Measurements from ENCODE around the gene ADAM22. TPM values are rescaled to one million over a fixed set of nuclear protein-coding genes. Genes with fewer than 3 reads are reported as not detected.

ADAM22 gene
- total and polyA plus RNA-seq, 12 donors, result 2.3 to 35.0 (median 17.0) TPM

DNA sequence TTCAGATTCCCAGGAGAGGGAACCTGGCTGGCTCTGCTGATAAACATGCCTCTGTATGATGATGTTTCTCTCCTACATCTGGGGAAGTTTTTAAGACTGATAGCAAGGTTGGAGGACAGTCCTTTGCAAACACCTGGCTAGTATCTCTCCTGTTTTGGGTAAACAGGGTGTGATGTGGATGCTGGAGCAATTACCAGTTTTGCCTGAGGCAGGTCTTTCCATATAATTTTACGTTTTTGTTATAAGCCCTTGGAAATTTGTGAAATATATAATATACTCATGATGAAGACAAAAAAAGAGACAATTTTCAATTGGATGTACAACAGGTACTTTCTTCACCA, 138.6 kb downstream of the ADAM22 start:
- H3K4me1 ChIP-seq (replicated peaks in 1 of 2), result no peaks in the 10 kb centered on the region
- DNase-seq, result no peak
- no peaks in the 10 kb centered on the region for H3K36me3 ChIP-seq (replicated peaks in 1 of 2)
- no peaks in the 10 kb centered on the region for H3K9me3 ChIP-seq (replicated peaks in 1 of 3)
- no peaks in the 10 kb centered on the region for H3K27me3 ChIP-seq
- intact Hi-C loops (cut with DNase I), result no loop called here
- H3K27ac ChIP-seq, result no peak overlapping the region
- H3K4me3 ChIP-seq, result no peak overlapping the region
- 67 to 86% (median 78%) methylated on average over 1 of the region's 1 CpG for WGBS, 4 donors
- TF ChIP-seq, protein P1, sequence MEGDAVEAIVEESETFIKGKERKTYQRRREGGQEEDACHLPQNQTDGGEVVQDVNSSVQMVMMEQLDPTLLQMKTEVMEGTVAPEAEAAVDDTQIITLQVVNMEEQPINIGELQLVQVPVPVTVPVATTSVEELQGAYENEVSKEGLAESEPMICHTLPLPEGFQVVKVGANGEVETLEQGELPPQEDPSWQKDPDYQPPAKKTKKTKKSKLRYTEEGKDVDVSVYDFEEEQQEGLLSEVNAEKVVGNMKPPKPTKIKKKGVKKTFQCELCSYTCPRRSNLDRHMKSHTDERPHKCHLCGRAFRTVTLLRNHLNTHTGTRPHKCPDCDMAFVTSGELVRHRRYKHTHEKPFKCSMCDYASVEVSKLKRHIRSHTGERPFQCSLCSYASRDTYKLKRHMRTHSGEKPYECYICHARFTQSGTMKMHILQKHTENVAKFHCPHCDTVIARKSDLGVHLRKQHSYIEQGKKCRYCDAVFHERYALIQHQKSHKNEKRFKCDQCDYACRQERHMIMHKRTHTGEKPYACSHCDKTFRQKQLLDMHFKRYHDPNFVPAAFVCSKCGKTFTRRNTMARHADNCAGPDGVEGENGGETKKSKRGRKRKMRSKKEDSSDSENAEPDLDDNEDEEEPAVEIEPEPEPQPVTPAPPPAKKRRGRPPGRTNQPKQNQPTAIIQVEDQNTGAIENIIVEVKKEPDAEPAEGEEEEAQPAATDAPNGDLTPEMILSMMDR (IDR thresholded peaks at IDR 0.05), result no peak
- no peak for TF ChIP-seq POLR2A (IDR thresholded peaks at IDR 0.05)

- Histone ChIP-seq H3K9me3 (replicated peaks in 1 of 3) (no peaks in the 10 kb centered on the region), H3K4me3 (no peak overlapping the region), H3K4me1 (replicated peaks in 1 of 2) (no peaks in the 10 kb centered on the region), H3K27me3 (no peaks in the 10 kb centered on the region), H3K36me3 (replicated peaks in 1 of 2) (no peaks in the 10 kb centered on the region), H3K27ac (no peak overlapping the region)
- DNase-seq, result no peak
- 83 to 100% (median 90%) methylated on average over 1 of the region's 1 CpG for WGBS, 4 donors
- intact Hi-C loops (cut with DNase I), result no loop called here
- TF ChIP-seq POLR2A (IDR thresholded peaks at IDR 0.05), result no peak
- TF ChIP-seq, protein P1 (IDR thresholded peaks at IDR 0.05), result no peak
Observed at GRCh38 chr7:88073626-88074025, 139.6 kb downstream of the ADAM22 start.

DNA sequence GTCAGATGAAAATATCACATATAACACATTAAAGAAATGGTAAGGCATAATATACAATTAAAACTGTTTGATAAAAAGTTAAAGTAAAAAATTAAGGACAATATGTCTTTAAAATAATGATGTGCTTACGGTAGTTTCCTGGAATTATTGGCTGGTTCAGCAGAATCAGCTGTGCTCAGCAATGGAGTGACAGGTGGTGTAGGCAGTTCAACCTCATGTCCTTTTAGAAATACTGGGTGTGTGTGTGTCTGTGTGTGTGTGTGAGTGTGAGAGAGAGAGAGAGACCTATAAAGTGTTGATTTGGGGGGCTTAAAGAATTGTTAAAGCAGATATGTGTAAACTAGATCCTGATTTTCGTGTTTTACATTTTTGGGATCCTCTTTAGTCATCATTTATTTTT, 141.2 kb downstream of the ADAM22 start:
- H3K9me3 ChIP-seq (replicated peaks in 1 of 3), result no peaks in the 10 kb centered on the region
- intact Hi-C loops (cut with DNase I), result no loop called here
- 76 to 88% (median 82%) methylated on average over 2 of the region's 2 CpGs for WGBS, 4 donors
- H3K27me3 ChIP-seq, result no peaks in the 10 kb centered on the region
- no peaks in the 10 kb centered on the region for H3K4me1 ChIP-seq (replicated peaks in 1 of 2)
- no peak overlapping the region for H3K27ac ChIP-seq
- no peak overlapping the region for H3K4me3 ChIP-seq
- TF ChIP-seq, protein P1 (IDR thresholded peaks at IDR 0.05), result no peak
- TF ChIP-seq POLR2A (IDR thresholded peaks at IDR 0.05), result no peak
- H3K36me3 ChIP-seq (replicated peaks in 1 of 2), result no peaks in the 10 kb centered on the region
- no peak for DNase-seq

GRCh38 chr7:88083883-88084282, 149.8 kb downstream of the ADAM22 start:
- no peak overlapping the region for H3K4me3 ChIP-seq
- no peaks in the 10 kb centered on the region for H3K4me1 ChIP-seq (replicated peaks in 1 of 2)
- no peaks in the 10 kb centered on the region for H3K27me3 ChIP-seq
- H3K9me3 ChIP-seq (replicated peaks in 1 of 3), result no peaks in the 10 kb centered on the region
- H3K27ac ChIP-seq, result no peak overlapping the region
- WGBS, 4 donors, result 44 to 74% (median 61%) methylated on average over 2 of the region's 2 CpGs
- intact Hi-C loops (cut with DNase I), result no loop called here
- H3K36me3 ChIP-seq (replicated peaks in 1 of 2), result no peaks in the 10 kb centered on the region
- TF ChIP-seq POLR2A (IDR thresholded peaks at IDR 0.05), result no peak
- TF ChIP-seq, protein P1 (IDR thresholded peaks at IDR 0.05), result no peak
- DNase-seq, result no peak
